AG04450 (cell line): Measurements from ENCODE around the gene PLOD2. TPM values are rescaled to one million over a fixed set of nuclear protein-coding genes. Genes with fewer than 3 reads are reported as not detected.
A peak's percentile ranks its signal among the peaks of the same experiment; 100 is the strongest.

Experiments
- CTCF ChIA-PET: fragments of 300-600, 350-600 bp; formaldehyde crosslinking; extraction: SDS; loops from one replicate; lab custom pipeline; 2022; ENCODE audit warnings: antibody characterized with exemption, inconsistent platforms; lab: Charles Lee
- POLR2A ChIA-PET: fragments of 350-600 bp; formaldehyde crosslinking; extraction: SDS; loops from one replicate; lab custom pipeline; 2021; ENCODE audit warnings: antibody characterized with exemption, inconsistent platforms; lab: Yijun Ruan, JAX
- DNase-seq: peaks from one replicate; pipeline ENCODE4 v3.0.0-alpha.2; 2011; ENCODE audit warnings: low read depth, low spot score
- H3K27ac ChIP-seq: one replicate; pipeline ENCODE4 v1.5.1; 2012; ENCODE audit warnings: low read depth, low read length, control low read depth
- H3K27me3 ChIP-seq: one replicate; pipeline ENCODE4 v1.6.0; 2012; ENCODE audit warnings: low read length; ENCODE audit not compliant: control insufficient read depth, insufficient read depth
- H3K4me3 ChIP-seq: 2 replicates; pipeline ENCODE4 v1.5.1; 2011; ENCODE audit warnings: mild to moderate bottlenecking, low read depth, low read length, control low read depth
- H3K9me3 ChIP-seq: 2 replicates; pipeline ENCODE4 v1.5.1; 2012; ENCODE audit warnings: low read length; ENCODE audit not compliant: control insufficient read depth, insufficient read depth
- CTCF ChIP-seq: IDR thresholded peaks from 2 replicates; pipeline ENCODE4 v1.5.1; 2011; ENCODE audit warnings: low read depth, low read length, control low read depth, inconsistent platforms
- polyA plus RNA-seq: library from polyadenylated mRNA; depleted of rRNA; stranded (reverse); fragments of >200 nt; gene quantifications from 2 replicates; pipeline ENCODE4 v1.2.3, GENCODE V29; 2011

Gene PLOD2
- polyA plus RNA-seq, 1 experiment: 88.9 TPM

DNA sequence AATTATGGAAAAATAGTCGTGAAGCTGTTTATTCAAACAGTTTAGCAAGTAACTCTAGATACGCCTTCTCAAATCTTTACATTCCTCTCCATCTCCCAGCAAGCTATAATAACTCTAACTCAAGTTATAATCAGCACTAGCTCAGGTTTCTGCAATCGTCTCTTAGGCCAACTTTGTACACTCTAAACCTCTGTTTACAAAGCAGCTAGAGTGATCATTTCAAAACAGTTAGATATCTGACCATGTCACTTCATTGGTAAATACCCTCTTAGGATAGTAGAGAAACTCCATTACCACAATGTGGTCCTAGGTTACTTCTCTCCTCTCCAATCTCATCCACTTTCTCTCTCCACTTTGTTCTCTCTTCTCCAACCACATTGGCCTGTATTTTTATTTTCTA lies 31.2 kb downstream of the PLOD2 start:
- no peak for TF ChIP-seq CTCF
- Histone ChIP-seq H3K9me3 (no peaks in the 10 kb centered on the region), H3K27me3 (no peaks in the 10 kb centered on the region), H3K27ac (no peak overlapping the region), H3K4me3 (no peak overlapping the region)
- DNase-seq: no peak
- POLR2A ChIA-PET: no interaction called here
- CTCF ChIA-PET: interaction anchor here (1.3 to 2.8 kb wide), 2 partner anchors 58 to 65 kb away, joined by 5 to 8 read pairs; no protein-coding TSS in a partner anchor

- no peak overlapping the region for H3K27ac ChIP-seq
- ChIA-PET CTCF (interaction anchor here (0.8 to 2.8 kb wide), 3 partner anchors 59 to 64 kb away, joined by 5 to 10 read pairs (median 8); no protein-coding TSS in a partner anchor), POLR2A (no interaction called here)
- H3K27me3 ChIP-seq: no peaks in the 10 kb centered on the region
- H3K4me3 ChIP-seq: no peak overlapping the region
- no peak for DNase-seq
- no peak for TF ChIP-seq CTCF
- no peaks in the 10 kb centered on the region for H3K9me3 ChIP-seq
These were observed 32.0 kb downstream of the PLOD2 start for GRCh38 chr3:146128939-146129338.

GRCh38 chr3:146128179-146128578 lies 32.8 kb downstream of the PLOD2 start:
- H3K4me3 ChIP-seq: no peak overlapping the region
- no peaks in the 10 kb centered on the region for H3K27me3 ChIP-seq
- H3K9me3 ChIP-seq: no peaks in the 10 kb centered on the region
- DNase-seq: no peak
- TF ChIP-seq CTCF: no peak
- POLR2A ChIA-PET: no interaction called here
- H3K27ac ChIP-seq: no peak overlapping the region
- CTCF ChIA-PET: interaction anchor here (0.8 kb wide), 1 partner anchor 60 kb away, joined by 10 read pairs; no protein-coding TSS in a partner anchor

DNA sequence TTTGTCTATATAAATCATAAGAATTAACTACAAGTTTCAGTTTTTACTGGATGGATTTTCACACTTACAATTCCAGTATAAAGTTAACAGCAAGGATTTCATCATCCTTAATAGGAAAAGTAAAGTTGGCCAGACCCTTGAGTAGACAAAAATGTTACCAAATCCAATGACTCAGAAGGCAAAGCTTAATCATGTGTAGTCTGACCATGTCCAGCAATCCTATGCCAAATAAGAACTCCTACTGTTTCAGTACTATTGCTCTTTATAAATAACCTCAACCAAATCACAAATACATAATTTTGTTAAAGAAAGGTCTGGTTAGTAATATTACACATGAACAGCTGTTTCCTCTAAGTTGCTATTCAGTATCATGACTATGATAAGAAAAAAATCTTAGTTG lies 35.0 kb downstream of the PLOD2 start:
- peak; percentile 70 for DNase-seq
- no peaks in the 10 kb centered on the region for H3K9me3 ChIP-seq
- POLR2A ChIA-PET: no interaction called here
- H3K4me3 ChIP-seq: no peak overlapping the region
- H3K27ac ChIP-seq: no peak overlapping the region
- no peaks in the 10 kb centered on the region for H3K27me3 ChIP-seq
- CTCF ChIA-PET: interaction anchor here (0.7 kb wide), 1 partner anchor 11 kb away, joined by 3 read pairs; no protein-coding TSS in a partner anchor
- TF ChIP-seq CTCF: no peak

DNA sequence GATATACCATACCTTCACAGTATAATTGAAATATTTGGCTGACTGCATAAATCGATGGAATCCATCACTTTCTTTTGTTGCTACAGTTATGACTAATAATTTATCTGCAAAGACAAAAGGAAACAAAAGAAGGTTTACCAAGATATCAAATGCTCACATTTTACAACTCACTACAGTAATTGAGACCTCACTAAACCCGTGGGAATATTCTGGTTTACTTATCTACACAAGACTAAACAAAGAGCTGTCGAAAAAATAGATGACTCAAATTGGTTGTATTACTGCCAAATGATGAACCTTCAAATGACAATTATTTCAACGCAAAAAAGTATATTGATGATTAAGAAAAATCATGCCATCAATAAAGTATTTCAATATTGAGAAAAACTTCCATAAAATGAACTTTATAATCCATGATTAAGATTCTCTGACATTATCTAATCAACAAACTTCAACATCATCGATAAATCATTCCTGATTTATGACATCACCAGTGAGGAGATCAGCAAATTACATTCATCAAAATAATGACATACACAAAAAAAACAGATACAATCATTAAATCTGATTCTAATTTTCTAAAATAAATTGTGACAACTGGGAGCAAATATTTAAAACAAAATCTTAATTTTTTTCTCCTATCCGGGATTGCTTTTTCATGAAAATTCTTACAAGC lies 36.7 kb downstream of the PLOD2 start:
- no peak for DNase-seq
- POLR2A ChIA-PET: no interaction called here
- no peak overlapping the region for H3K4me3 ChIP-seq
- H3K9me3 ChIP-seq: no peaks in the 10 kb centered on the region
- CTCF ChIA-PET: interaction anchor here (0.5 to 1.1 kb wide), 2 partner anchors 66 to 456 kb away, joined by 4 to 8 read pairs; no protein-coding TSS in a partner anchor
- no peak overlapping the region for H3K27ac ChIP-seq
- H3K27me3 ChIP-seq: no peaks in the 10 kb centered on the region
- TF ChIP-seq CTCF: no peak
